ENCODE data around the gene LDLRAD4.

LDLRAD4 gene

DNA sequence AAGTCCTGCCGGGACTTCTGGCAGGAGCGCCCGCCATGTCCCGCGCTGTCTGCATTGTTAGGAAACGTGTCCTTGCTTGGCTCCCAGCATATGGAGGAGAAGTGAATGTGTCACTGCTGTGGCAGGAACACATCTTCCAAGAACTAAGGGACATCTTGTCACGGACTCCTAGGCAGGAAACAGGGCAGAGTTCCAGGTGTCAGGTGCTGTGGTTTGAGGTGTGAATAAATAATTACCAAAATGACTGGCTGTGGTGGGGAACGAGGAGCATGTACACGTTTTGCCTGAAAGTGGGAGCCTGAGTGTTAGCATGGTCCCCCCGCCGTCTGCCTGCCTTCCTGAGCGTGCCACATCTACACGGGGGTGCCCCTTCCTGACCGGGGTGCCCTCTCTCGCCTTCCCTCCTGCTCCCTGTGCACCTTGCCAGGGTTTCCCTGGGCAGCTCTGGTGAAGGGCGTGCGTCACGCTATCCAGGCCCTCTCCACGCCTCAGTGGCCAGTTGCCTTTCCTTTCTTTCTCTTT lies 237.5 kb downstream of the LDLRAD4 start:
- peaks cover 6% of the 10 kb centered on the region for H3K9me3 Mint-ChIP-seq
- H3K36me3 Mint-ChIP-seq (ENCODE audit: low read depth) = peaks cover 7% of the 10 kb centered on the region
- H3K4me1 Mint-ChIP-seq = peaks cover 13% of the 10 kb centered on the region
- peaks cover 25% of the 10 kb centered on the region for H3K27me3 Mint-ChIP-seq (ENCODE audit: low read depth)
- no peak for TF ChIP-seq CTCF (IDR thresholded peaks at IDR 0.05; ENCODE audit: unreplicated experiment in 3 of 3)
- H3K4me3 Mint-ChIP-seq = no peak overlapping the region
- peak overlapping the region in 1 of 3 experiments; percentile 4 for H3K27ac Mint-ChIP-seq

DNA sequence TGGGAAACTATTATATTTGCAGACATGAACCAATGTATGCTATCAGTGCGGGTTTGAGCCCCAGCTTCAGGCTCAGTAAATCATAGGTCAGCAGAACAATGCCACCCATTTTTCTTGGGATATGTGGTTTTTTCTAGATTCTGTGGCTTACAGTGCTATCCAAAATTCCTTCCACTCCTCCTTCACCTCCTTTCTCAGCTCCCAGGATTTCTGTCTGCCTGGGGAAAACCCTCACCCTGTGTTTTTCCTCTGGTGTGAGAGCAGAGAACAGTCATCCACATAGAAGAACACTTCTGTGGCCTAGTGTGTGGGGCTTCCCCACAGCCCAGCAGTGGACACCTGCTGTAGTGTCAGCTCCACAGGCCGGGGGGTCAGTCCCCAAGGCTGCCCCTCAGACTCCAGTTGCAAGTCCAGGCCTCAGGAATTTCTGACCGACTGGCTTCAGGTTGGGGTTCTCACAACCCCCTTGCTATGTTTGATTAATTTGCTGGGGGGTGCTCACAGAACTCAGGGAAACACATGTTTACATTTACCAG lies 238.2 kb downstream of the LDLRAD4 start:
- TF ChIP-seq CTCF (IDR thresholded peaks at IDR 0.05; ENCODE audit: unreplicated experiment in 3 of 3) = no peak
- Mint-ChIP-seq H3K27ac (peak overlapping the region in 1 of 3 experiments; percentile 23), H3K27me3 (ENCODE audit: low read depth) (peaks cover 21% of the 10 kb centered on the region), H3K9me3 (peaks cover 6% of the 10 kb centered on the region), H3K36me3 (ENCODE audit: low read depth) (peaks cover 7% of the 10 kb centered on the region), H3K4me3 (no peak overlapping the region), H3K4me1 (peaks cover 18% of the 10 kb centered on the region)

- H3K9me3 Mint-ChIP-seq = peaks cover 6% of the 10 kb centered on the region
- peaks cover 7% of the 10 kb centered on the region for H3K36me3 Mint-ChIP-seq (ENCODE audit: low read depth)
- H3K4me3 Mint-ChIP-seq = no peak overlapping the region
- H3K27me3 Mint-ChIP-seq (ENCODE audit: low read depth) = peaks cover 16% of the 10 kb centered on the region
- no peak overlapping the region for H3K27ac Mint-ChIP-seq
- H3K4me1 Mint-ChIP-seq = peaks cover 18% of the 10 kb centered on the region
- no peak for TF ChIP-seq CTCF (IDR thresholded peaks at IDR 0.05; ENCODE audit: unreplicated experiment in 3 of 3)
Measured at GRCh38 chr18:13457327-13457726, 238.8 kb downstream of the LDLRAD4 start.

DNA sequence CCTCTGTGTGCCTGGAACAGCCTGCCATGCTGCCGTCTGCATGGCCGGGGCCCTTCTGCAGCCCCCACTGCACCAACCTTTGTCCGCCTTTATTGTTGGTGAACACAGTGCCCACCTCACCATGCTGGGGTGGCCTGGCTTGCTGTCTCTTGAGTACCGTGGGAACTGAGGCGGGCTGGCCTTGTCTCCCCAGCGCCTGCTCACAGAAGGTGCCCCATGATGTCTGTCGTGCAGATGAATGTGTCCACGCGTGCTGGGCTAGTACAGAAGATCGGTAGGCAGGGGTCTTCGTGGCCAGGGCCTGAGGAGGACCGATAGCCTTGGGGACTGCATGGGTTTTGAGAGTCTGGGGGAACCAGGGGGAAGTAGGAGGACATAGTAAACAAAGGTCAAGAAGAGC lies 242.4 kb downstream of the LDLRAD4 start:
- peaks cover 6% of the 10 kb centered on the region for H3K9me3 Mint-ChIP-seq
- H3K36me3 Mint-ChIP-seq (ENCODE audit: low read depth) = peaks cover 7% of the 10 kb centered on the region
- peaks cover 14% of the 10 kb centered on the region for H3K4me1 Mint-ChIP-seq
- no peaks in the 10 kb centered on the region for H3K27me3 Mint-ChIP-seq (ENCODE audit: low read depth)
- no peak overlapping the region for H3K4me3 Mint-ChIP-seq
- no peak for TF ChIP-seq CTCF (IDR thresholded peaks at IDR 0.05; ENCODE audit: unreplicated experiment in 3 of 3)
- no peak overlapping the region for H3K27ac Mint-ChIP-seq

- H3K27ac Mint-ChIP-seq = no peak overlapping the region
- H3K4me3 Mint-ChIP-seq = no peak overlapping the region
- H3K4me1 Mint-ChIP-seq = peaks cover 14% of the 10 kb centered on the region
- H3K27me3 Mint-ChIP-seq (ENCODE audit: low read depth) = no peaks in the 10 kb centered on the region
- H3K9me3 Mint-ChIP-seq = peaks cover 7% of the 10 kb centered on the region
- peaks cover 7% of the 10 kb centered on the region for H3K36me3 Mint-ChIP-seq (ENCODE audit: low read depth)
- no peak for TF ChIP-seq CTCF (IDR thresholded peaks at IDR 0.05; ENCODE audit: unreplicated experiment in 3 of 3)
Measured at GRCh38 chr18:13461469-13461868, 242.9 kb downstream of the LDLRAD4 start.

DNA sequence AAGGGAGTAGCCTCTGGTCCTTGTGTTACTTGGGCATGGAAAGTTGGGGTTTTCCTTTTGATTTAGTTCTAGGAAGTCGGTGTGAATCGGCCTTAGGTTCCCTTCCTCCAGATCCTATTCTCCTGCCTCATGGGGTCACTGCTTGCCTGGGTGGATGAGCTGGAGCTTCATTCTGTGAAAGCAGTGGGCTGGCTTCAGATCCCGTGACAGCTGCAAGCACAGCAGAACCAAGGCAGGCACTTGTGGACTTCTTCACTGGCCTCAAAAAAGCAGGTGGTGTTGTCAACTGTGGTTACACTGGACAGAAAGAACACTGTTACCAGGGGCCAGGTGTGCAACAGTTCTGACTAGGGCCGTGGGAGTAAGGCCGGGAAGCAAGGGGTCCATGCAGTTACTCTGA lies 243.4 kb downstream of the LDLRAD4 start:
- H3K4me1 Mint-ChIP-seq = peaks cover 14% of the 10 kb centered on the region
- no peak overlapping the region for H3K4me3 Mint-ChIP-seq
- H3K9me3 Mint-ChIP-seq = peaks cover 11% of the 10 kb centered on the region
- no peaks in the 10 kb centered on the region for H3K27me3 Mint-ChIP-seq (ENCODE audit: low read depth)
- peak overlapping the region in 1 of 3 experiments; percentile 29 for H3K27ac Mint-ChIP-seq
- no peak for TF ChIP-seq CTCF (IDR thresholded peaks at IDR 0.05; ENCODE audit: unreplicated experiment in 3 of 3)
- peaks cover 7% of the 10 kb centered on the region for H3K36me3 Mint-ChIP-seq (ENCODE audit: low read depth)

All from nephron (organoid).